Measurements from ENCODE around the gene KCNQ2.

- TF ChIP-seq CTCF (IDR thresholded peaks at IDR 0.05; ENCODE audit: insufficient read depth, low read length, poor library complexity, severe bottlenecking) = no peak
- TF ChIP-seq EZH2phosphoT487 (conservative IDR thresholded peaks at IDR 0.05; ENCODE audit: low read length) = no peak
Measured at GRCh38 chr20:63421094-63421692, 51.3 kb downstream of the KCNQ2 start.

Measured in SU-DHL-6 (cell line).